CD4-positive, alpha-beta T cell treated with Interleukin-1 beta for 1 hour (primary cell): ENCODE data around the gene SEZ6.

Experiments
- DNase-seq, 2 donors: peaks; one replicate each; pipeline ENCODE4 v3.0.0-alpha.2; 2020 to 2022

SEZ6 gene

DNA sequence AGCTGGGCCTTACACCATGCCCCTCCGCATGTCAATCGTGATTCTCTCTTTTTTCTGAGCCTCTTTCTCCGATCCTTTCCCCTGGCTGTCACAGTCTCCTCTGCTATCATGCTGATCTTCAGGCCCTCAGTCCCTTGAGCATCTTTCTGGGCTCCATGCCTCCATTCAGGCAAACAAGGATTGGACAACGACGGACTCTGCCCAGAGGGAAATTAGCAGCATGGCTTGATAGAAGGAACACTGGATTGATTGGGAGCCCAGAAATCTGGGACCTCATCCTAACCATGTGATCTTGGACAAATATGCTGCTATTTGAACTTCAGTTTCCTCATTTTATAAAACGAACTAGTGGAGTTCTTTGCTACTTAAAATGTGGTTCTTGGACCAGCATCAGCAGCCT lies 35.0 kb downstream of the SEZ6 start:
- no peak for DNase-seq

DNA sequence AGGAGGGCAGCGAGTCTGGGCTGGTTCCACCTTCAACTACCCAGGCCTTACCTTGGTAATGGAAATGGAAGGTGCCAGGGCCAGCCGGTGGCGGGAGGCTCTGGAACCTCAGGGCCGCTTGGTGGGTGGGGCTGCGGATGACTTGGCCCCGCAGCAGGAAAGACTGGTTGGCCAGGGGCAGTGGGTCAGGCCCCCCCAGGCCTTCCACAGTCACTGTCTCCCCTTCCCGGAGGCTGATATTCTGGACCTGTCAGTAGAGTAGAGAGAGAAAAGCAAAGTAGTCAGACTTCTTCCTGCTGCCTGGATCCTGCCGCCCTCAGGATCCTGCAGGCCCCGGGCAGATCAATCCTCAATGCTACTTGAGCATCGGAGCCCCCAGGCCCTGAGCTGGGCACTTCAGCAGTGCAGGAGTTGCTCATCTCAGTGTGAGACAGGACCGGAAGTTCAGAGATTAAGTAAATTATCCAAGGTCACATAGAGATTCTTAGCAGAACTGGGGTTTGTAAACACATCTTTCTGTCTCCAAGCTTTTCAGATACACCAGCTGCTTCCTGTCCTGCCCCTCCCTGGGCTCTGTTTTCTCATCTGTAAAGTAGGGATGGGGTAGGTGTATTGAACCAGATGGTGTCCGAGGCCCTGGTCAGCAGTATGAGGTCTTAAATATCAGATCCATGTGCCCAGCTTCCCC lies 36.0 kb downstream of the SEZ6 start:
- DNase-seq: no peak

DNA sequence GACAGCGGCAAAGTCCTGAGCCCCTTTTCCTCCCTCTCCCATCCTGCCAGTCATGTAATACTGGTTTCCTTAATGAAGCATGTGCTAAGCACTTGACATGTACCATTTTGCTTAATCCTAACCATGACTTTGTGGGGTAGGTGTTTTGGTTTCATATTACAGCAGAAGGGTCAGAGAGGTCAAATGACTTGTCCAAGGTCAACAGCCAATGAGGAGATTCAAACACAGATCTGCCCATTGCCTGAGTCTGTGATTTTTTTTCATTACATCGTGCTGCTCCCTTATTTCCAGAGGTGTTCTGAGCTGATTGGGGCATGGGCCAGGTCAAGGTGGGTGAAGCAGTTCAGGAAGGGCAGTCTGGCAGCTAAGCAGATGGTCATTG lies 36.9 kb downstream of the SEZ6 start:
- no peak for DNase-seq

DNA sequence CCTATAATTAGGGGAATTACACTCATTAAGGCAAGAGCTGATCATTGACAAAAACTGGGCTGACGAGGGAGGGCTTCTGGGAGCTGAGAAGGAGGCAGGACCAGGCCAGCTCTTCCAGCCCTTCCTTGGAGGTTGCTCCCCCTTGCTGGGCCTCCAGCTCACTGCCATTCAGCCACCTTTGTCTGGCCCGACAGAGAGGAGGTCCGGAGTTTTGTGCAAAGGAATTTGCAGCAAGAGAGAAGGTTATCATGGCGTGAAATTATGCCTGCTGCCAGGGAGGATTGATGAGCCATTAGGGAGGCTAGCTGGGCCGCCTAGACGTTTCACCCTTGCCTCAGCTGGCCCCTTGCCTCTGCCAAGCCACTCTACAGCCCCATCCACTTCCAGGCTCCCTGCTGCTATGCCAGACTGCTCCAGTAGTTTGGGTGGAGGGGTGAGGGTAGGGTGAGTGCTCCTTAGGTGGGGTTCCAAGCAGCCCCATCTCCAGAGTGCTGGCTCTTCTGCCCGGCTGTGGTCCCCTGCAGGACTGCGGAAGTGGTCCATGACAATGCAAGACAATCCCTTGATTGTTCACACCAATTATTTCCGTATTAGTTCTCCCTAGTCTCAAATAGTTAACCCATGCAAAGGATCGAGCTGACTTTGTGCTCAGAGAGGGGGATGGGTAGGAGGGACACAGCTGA lies 37.5 kb downstream of the SEZ6 start:
- no peak for DNase-seq

DNA sequence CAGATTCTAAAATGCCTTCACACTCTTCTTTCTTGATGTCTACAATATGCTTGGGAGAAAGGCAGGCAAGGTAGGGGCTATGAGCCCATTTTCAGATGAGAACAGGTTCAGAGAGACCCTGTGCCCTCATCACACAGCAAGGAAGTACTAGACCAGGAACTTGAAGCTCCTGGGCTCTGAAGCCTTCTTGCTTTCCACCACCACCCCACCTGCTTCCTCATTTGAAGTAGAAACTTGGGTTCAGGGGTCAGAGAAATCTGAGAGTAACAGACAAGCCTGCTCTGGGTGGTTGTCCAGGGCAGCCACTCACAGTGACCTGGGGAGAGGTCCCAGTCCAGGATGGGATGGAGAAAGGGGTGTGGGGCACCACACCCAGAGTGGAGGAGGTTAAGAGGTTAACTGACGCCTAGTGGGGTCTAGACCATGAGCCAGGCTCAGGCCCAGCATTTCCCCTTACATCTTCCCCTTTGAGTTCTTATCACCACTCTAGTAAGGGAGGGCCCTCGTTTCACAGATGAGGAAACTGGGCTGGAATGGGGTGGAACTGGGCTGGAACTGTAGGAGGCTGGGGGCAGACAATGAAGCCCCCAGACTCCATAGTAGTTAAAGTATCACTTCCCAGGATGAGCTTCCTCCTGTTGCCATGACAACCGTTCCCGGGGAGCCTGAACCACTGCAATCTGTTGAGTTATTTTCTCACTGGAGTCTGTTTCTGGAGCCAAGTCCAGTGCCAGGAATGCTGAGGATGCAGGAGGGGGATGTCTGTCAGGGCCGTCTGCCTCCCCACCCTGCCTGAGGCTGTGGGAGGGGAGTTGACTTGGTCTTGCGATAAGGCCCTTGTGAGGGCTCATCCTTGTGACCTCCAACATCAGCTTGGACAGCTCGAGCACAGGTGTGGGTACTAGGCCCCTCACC lies 38.4 kb downstream of the SEZ6 start:
- peak in 1 of 2 donors; percentile 26 for DNase-seq

DNA sequence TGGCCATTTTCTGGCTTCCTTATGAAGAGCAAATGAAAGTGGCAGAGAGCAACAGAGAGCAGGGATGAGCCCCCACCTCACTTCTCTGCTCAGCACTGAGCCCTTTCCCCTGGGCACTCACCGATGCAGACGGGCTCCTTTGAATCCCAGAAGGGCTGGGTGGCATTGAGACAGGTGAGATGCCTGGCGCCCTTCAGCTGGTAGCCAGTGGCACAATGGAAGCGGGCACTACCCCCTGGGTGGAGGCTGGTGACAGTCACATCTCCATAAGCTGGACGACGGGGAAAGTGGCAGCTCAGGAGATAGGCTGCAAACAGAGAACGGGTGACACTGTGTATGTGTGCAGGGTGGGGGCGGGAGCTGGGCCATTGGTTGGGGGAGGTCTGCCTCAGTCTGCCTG lies 42.0 kb downstream of the SEZ6 start:
- no peak for DNase-seq

DNA sequence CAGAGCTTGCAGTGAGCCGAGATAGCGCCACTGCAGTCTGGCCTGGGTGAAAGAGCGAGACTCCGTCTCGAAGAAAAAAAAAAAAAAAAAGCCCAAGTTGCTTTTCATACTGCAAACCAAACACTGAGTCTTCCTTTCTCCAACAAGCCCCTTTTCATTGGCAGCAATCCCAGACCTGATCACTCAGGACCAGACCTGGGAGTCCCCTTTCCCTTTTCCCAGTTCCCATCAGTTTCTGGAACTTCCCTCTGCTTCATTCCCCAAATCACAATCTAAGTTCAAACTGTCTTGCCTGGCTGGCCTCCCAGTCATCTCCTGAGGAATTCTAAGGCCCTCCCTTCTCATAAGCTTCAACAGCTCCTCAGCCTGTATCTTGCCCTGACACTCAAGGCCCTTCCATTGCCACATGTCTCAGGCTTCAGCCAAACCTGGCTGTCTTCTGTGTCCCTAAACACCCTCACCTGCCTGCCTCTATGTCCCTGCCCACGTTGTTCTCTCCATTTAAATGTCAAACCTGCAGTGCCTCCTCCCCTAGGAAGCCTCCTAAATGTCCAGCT lies 42.7 kb downstream of the SEZ6 start:
- no peak for DNase-seq

DNA sequence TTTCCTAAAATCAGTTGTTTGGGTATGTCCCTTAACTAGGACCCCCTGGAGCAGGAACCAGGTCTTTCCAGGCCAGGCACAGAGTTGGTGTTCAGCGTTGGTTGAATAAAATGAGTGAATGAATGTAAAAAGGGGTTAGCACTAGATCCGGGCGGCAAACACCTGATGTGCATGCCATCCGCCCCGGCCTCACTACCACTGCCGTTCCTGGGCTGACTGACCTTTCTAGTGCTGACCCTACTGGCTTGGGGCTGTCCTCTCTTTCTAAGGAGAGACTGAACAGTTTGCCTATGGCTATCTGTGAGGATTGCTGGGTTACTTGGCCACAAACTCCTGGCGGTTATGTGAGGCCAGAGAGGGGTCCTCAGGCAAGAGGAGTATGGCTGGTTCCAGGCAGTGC lies 44.4 kb downstream of the SEZ6 start:
- no peak for DNase-seq

DNA sequence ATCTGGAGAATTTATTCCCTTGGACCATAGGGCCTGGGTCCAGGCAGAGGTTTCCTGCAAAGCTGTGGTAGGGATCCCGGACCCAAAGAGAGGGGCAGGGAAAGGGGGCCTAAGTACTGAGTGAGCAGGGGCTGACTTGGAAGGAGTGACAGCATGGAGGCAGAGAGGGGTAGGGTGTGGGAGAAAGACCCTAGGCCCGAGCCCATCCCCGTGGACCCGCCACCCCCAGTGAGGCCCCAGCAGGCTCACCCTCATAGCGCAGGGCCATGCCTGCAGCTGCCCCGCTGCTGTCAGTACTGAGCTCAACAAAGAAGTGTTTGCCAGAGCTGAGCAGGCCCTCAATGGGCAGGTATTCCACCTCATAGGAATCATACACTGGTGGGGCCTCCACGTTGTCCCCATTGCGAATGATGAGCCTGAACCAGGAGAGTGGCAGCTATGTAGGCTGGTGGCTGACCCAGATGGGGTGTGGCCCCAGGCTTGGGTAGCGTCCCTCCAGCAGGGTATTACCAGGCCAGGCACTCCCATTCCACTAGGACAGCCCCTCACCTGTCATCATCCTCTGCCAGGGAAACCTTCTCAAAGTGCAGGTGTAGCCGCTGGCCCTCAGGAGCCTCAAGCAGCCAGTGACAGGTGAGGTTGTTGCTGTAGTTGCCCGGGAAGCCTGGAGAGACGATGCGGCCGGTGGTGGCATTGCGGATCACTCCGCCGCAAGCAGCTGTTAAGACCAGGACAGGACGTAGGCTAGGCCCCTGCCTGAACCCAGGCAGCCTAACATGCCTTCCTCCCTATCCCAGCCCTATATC lies 45.4 kb downstream of the SEZ6 start:
- no peak for DNase-seq

DNA sequence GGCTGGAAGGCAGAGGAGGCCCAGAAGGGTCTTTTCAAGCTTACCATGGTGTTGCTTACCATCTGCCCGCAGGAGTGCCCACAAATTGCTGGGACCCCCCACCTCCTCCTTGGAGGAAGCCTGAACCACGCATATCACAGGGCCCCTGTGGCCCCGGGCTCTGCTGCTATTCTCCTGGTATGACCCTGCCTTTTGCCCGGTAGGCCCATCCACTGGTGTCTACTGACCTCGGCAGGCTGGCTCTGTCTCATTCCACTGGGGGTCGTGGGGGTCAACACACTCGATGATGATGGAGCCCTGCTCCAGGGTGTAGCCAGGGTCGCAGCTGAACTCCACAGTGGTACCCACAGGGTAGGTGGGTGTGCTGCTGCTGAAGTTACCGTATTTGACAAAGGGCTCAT lies 46.4 kb downstream of the SEZ6 start:
- no peak for DNase-seq

DNA sequence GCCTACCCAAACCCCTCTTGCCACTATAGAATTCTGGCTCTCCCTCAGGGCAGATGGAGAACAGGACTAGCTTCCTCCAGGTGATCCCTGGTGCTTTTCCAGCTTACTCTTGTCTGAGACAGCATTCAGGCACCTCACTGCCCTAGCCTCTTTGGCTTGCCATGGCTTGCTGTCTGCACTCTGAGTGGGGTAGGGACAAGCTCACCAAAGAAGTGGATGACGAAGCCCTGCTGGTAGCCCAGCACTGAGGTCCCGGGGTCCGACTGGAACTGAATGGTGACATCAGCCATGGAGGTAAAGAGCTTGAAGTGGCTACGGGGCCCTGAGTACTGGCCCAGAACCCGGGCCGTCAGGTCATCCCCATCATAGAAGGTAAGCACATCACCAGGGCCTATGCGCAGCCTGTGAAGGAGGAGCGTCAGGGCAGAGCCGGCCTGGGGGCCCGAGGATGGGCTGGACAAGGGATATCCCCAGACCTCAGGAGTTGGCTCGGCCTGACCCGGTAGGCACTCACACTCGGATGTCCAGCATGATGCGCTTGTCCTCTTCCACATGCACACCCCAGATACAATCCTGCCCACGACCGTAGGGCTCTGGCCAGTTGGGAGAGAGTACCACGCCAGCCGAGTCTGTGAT lies 46.9 kb downstream of the SEZ6 start:
- no peak for DNase-seq

DNA sequence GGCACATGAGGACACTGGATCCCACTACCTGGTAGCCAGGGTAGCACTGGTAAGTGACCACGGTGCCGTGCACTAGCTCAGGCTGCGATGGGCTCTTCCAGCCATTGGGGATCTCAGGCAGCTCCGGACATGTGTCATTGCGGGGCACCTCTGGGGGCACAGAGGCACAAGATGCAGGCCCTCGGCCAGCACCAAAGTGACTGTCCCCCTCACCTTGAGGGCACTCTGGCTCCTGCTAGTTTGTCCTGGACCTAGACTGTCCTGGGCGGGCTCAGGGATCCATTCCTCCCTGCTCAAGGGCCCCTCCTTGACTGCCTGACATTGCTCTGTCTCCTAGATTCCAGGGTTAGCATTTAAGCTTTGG lies 47.9 kb downstream of the SEZ6 start:
- no peak for DNase-seq

DNA sequence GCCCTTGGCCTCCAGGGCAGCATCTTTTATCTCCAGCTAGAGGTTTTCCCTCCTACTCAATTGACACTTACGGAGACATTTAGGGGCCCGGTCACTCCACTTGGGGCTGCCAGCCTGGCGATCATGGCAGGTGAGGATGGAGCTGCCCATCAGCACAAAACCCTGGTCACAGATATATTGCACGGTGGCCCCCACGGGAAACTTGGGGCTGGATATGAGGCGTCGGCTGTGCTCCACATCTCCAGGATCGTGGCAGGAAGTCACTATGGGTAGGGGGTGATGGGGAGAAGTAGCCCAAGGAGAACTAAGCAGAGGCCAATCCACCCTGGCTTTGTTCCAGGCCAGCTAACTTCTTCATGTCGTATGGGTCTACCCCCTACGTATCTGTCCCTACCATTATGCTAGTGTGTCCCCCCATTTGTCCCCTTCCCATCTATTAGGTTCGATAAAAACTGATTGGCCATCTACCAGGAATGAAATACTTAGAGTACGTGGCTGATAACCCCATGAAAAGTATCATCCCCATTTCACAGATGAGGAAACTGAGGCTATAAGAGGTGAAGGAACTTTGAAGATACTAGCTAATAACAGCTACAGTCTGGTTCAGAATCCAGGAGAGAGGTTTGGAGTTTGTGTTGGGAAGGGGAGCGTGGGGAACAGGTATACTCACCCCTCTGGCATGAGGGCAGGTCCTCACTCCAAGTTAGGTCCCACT lies 48.4 kb downstream of the SEZ6 start:
- no peak for DNase-seq

DNA sequence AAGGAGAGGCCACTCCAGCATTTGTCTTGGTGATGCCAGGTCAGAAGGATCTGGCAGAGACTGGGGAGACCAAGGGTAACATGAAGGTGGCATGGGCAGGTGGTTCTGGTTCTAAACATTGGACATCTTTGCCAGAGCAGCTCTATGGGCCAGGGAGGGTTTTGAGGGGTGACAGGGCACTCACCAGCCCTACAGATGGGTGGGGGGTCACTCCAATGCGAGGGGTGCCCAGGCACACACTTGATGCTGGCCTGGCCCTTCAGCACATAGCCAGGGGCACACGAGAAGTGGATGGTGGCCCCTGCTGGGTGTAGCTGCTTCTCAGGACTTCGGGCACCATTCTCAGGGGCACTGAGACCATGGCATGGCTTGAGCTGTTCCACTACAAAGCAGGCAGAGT lies 49.0 kb downstream of the SEZ6 start:
- DNase-seq: no peak

DNA sequence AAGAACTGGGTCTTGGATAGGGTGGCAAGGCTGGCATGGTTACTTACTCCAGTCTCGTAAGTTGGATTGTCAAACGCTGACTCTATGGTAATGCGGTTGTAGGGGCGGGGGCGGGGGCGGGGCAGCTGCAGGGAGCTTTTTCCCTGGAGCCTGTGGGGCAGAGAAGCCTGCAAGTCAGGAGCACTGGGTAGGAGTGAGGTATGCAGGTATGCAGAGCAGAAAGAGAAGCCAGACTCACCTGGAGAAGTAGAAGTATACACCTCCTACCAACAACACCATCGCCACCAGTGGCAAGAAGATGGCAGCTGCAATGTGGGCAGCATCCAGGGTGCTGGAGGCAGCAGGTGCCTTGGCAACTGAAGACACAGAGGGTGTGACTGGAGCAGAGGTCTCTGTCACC lies 49.7 kb downstream of the SEZ6 start:
- no peak for DNase-seq

DNA sequence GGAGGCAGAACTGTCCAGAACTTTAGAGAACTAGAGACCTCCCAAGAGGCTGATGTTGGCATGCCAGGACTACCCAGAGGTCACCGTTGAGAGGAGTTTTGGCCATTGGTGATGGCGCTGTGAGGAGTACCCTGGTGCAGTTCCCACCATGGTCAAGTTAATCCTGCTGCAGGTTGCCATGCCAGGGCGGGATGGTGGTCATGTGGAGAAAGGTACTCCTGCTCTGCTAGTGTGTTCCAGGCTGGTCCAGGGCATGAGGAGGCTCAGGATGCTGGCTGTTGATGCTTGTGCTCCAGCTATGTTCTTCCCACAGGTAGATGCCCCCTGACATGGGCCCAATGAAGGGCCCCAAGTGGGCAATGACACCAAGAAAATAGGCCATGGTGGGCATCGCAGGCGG lies 50.4 kb downstream of the SEZ6 start:
- DNase-seq: no peak

DNA sequence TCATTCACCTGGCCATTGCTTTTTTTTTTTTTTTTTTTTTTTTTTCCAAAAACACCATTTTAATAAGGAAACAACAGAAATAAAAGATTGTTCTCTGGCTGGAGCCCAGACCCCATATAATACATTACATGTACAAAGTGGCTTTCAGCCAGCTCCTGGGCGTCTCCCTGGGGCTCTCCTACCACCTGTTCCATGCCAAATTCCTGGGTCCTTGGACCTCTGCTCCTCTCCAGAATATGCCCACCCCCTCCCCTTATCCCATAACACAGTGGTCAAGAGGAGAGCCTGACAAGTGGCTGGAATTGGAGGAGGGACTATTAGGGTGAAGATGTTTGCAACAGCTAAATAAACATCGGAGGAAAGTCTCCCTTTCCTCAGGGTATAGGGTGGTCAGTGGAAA lies 50.9 kb downstream of the SEZ6 start:
- no peak for DNase-seq

DNA sequence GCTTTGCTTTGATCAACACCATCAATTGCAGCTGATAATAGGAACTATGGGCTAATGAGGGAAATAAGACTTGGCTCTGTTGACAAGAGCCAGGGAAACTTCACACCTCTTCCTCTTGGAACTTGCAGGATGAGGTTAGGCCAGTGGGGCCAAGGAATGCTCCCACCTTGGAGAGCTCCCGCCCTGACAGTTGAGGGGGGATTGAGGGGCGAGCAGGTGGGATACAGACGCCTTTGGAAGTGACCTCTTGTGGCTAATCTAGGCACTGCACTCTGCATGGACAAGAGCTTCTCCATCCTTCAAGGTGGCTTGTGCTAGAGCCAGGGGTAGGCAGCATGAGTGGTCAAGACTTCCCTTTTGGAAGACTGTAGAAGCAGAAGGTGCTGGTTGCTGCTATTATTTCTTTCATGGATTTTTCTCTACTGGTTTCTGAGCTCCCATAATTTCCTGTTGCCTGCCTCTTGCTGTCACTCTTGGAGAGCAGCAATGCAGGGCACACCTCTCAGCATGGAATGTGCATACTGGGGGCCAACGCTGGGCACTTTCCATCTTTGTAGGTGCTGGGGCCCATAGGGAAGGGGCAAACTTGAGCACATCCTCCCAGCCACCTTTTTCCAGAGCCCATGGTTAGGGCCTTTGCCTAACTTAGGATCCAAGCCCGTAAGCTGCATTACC lies 52.3 kb downstream of the SEZ6 start:
- DNase-seq: peak; percentile 44 to 59

DNA sequence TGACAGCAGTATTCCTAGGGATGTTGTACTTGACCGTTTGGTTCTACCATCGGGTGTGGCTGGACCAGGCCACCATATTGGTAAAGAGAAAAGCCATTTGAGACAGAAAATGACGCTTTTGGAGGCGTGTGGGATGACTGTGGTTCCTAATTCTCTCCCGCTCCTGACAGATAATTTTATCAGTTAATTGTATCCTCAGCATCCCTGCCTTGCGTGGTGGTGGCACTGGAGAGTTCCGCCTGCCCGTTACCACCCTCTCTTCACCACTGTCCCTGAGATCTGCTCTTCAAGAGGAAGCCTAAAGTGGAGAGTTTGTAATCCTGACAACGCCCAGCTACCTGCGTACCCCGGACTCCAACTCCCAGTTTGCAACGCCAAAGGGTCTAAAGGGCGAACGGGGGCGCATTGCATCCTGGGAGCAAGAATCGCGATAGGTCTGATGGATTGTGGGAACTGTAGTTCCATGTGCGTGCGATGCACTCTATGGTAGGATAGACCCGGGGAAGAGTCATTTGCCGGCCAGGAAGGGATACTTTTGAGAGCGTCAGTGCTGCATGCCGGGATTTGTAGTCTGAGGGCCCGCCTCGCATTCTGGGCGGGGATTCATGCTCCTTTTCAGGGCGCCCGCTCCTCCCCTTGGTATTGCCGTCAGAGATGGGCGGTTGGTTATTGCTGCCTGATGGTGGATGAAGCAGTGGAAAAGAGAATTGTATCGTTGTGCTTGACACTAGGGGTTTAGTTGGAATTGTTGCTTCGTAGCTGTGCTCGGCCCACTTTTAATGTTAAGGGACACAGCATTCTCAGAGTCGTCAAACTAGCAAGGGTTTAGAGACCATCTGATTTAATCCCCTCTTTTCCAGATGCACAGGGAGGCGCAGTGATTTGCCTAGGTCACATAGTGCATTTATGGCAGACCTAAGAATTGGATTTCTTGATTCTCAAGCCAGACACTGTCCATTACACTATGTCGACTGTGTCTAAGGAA lies 53.5 kb downstream of the SEZ6 start:
- DNase-seq: peak; percentile 99
